T follicular helper cell (primary cell): ENCODE results near the gene APBB2.
"Not testable (repeated sequence)": the region's sequence is repeated elsewhere in the genome, so short reads cannot be mapped to it uniquely, and the experiment has no call there.

ENCODE experiments used
- DNase-seq: peaks from one replicate; pipeline ENCODE4 v3.0.0-alpha.2; 2020; ENCODE audit warnings: low read depth

The APBB2 gene

DNA sequence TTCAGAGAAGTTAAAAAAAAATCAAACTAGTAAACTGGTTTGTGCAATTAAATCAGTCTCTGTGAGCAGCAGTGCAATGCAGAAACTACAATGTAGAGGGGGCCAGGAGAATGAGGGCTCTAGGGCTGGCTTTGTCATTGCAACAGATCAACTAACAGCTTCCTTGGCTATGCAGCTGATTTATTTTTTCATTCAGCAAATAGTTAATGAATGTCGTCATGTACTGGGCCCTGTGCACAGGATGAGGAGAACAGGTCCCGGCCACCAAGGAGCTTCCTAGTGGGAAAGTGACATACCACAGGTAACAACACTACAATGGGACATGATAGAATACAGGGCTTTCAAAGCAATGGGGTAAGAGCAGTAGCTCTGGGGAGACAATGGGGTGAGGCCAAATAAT is 274.5 kb downstream of the APBB2 start:
- DNase-seq: no peak

DNA sequence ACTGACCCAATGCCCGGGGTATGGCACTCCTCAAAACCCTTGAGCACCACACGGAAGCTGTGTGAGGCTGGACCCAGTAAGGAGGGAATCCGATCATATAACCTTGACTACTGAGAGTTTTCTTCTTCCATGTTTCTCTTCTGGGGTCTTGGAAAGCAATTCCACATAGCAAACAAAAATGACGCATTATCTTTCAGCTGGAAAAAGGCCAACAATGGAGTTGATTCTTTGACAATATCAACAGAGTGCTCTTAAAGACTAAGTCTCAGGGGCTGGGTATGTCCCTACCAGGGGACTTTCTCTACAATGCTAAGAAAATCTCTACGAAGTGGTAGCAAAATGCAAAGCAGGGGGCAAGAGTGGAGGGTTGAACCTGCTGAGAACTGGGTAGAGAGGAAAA is 276.0 kb downstream of the APBB2 start:
- no peak for DNase-seq

DNA sequence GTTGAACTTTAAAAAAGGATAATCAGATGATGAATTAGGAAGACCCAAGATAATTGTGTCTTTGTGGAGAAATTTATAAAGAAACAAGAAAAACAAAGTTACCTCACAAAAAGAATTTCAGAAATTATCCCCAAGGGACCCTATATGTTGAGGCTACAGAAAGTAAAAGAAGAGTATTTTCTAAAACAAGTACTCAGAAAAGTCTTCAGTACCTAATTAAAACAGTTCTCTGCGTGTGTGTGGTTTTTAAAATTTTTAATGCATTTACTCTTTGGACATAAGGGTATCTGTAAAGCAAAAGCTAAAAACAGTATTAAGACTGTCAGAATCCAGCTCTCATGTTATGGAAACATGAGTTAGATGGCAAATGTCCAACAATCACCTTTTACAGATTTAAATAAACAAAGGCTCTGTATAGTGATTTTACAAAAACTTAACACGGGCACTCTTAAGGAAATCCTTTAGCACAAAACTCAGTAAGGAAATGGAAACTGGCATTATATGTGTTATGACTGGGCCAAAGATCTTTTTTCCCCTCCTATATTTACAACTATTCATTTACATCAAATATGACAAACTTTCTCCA is 277.1 kb downstream of the APBB2 start:
- no peak for DNase-seq

DNA sequence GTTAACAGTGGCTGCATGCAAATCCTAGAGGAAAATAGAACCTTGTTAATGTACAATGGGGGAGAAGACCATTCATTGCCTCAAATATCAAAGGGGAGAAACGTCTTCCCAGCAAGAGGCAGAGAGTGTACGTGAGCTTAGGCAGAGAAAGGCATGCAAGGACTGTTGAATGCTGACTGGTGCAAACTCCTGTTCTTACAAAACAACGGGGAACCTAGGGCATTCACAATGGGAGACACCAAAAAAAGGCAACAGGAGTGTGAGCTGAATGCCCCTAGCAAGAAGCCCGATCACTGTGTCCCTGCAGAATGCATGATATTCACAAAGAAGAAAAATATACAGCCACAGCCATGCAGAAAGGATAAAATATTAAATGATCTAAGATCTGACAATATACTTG is 279.7 kb downstream of the APBB2 start:
- DNase-seq: no peak

DNA sequence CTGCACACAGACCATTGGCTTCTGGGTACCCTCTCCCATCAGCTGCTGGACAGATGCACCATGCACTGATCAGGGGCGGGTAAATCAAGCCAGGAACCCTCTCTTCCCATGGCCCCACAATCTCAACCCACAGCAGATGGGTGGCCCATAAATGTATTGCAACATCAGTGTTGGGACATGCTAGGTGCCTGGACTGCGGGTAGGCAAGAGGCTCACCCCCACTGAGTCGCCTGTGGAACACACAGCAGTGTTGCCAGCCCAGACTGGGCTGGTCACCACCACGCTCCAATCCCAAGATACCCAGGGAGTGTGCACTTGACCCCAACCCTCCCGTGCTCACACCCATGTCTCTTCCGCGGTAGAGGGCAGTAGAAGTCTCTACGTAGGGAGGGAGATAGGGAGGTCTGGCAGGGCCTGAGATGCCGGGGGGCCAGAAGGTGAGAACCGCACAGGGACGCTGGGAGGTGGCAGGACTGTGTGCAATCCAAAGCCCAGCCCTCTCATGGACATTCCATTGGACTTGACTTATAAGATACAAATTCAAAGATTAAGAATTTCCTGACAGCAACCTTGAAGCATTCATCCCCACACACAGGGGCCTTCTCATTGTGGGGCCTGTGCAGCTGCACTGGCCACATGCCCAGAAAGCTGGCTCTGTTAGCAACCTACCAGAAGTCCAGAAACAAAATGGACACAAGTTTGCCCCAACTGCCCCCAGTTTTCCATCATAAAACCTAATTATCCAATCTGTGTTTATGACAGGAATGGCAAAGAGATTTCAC is 280.9 kb downstream of the APBB2 start:
- DNase-seq: no peak

DNA sequence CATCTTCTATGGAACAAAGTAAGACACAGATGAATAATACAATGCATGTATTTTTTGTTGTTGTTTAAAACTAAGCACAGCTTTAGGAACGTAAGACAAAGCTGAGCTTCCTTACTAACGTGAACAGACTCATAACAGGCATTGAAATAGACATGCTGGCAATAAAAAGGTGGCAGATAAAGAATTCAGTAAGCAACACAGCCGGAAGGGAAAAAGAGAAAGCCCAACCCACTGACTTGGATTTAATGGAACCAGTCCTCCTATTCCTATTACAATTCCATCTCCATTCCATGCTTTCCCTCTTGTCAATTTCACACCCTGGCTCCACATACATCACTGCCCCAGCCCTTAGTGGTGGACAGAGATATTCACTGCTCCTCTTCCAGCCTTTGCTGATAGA is 282.5 kb downstream of the APBB2 start:
- no peak for DNase-seq

DNA sequence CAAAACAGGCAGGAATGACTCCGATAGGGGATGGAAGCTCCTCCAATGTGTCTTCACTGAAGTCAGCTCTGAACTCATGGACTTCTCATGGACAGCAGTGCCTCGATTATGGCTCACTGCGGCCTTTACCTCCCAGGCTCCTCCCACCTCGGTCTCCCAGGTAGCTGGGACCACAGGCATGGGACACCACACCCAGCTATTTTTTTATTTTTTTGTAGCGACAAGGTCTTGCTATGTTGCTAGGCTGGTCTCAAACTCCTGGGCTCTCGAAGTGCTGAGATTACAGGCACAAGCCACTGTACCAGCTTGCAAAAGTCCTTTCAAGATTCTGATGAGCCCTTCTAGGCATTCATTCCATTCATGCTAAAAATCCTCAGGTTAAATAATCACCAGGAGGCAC is 283.1 kb downstream of the APBB2 start:
- no peak for DNase-seq

DNA sequence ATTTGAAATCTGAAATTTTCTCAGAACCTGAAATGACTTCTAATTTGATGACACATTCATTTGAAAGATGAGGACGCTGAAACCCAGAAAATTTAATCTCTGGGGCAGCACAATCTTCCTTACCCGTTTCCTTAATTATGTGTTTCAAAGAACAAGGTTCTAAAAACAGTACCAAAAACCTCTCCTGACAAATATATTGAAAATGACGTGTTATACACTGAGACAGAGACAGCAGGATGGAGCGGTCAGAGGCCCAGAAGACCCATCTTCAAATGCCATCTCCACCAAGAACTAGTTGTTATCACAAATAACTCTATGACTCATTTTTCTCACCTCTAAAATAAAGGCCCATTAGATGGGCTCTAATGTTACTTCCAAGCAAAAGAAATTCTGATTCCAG is 287.3 kb downstream of the APBB2 start:
- no peak for DNase-seq

DNA sequence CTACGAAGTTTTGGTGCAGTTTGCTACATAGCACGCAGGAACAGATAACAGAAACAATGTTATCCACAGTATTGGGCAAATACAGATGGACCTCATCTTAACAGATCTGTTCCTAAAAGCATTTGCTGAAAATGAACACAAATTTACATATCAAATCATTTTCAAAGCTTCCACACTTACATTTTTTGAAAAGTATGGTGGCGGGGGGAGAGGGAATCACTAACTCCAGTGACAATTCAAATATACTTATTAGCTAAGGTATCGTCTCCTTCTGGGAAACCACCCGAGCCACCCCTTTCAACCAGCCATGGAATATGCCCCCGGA is 289.6 kb downstream of the APBB2 start:
- no peak for DNase-seq

DNA sequence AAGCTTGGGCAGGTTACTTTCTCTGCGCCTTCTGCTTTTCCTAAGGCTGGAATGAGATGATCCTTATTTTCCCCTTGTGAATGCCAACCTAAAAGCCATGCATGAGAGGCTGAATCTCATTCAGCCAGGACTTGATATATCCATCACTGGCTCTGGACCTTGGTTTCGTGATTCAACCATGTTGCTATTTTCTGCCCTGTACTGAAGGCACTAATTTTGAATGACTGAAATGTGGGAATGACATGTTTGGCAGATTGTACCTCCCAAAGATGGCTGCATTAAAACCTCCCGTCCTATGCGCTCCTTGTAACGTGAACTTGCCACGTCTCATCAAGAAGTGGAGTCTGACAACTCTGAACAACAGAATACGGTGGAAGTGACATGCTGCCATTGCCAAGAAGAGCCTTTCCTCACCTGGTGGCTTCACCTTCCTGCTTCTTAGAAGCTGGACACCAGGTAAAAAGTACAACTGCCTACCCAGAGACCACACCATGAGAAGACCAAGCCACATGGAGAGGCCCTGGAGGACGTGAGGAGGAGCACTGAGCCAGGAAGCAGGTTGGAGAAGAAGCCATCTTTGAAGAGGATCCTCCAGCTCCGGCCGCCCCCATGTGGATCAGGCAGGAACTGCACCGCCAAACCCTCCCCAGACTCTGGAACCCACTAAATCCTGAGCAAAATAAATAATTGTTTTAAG is 290.1 kb downstream of the APBB2 start:
- DNase-seq: peak; percentile 32

DNA sequence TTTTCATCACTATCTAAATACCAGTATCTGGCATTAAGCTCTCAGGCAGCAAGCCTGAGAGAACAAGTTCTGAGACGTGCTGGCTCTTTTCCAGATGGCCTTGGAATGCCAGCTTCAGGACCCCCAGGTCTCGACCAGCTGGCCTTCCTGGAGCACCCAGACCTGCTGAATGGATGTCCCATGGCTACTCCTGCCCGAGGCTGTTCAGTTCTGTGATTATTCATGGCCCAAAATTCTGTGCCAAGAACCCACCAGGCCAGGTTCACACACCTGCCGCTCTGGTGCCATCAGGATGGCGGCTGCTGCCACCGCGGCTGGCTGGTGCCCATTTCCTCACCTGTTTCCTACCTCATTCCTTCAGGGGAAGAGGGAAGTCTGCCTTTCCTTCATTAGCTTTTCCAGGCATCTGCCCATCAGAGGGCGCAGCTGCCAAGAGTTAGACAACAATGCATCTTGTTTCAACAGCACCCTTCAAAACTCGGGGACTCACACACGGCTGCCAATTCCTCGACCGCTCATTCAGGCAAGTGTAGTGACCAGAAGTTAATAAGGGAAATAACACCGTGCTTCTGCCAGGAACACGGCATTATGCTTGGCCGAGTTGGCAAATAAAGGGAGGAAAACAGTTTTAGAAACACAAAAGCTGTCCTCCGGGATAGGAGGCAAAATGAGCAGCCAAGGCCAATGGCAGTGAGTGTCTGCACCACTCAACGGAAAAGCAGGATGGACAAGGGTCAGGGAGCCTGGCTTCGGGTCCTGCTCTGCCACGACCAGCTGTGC is 290.8 kb downstream of the APBB2 start:
- no peak for DNase-seq

DNA sequence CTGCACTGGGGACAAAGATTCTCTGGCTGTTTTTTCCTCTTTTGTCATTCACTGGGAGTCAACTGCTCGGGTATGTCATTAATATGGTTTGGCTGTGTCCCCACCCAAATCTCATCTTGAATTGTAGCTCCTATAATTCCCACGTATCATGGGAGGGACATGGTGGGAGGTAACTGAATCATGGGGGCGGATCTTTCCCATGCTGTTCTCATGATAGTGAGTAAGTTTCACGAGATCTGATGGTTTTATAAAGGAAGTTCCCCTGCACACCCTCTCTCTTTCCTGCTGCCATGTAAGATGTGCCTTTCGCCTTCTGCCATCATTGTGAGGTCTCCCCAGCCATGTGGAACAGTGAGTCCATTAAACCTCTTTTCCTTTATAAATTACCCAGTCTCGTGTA is 294.4 kb downstream of the APBB2 start:
- DNase-seq: not testable (repeated sequence)

DNA sequence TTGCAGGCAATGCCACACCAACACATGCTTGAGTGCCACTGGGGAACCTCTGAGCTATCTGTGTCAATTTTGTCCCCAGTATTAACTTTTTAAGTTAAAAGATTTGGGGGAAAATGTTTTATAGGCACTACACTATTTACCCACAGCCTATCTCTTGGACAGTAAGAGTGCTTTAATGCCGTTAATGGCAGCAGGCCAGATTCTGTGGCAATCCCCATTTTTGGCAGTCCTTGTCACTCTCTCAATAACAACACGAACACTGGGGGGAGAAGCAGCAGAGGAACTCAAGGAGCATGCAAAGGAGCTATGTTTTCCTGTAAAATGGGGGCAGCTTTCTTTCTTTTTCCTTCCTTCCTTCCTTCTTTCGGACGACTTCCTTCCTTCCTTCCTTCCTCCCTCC is 296.0 kb downstream of the APBB2 start:
- DNase-seq: no peak

DNA sequence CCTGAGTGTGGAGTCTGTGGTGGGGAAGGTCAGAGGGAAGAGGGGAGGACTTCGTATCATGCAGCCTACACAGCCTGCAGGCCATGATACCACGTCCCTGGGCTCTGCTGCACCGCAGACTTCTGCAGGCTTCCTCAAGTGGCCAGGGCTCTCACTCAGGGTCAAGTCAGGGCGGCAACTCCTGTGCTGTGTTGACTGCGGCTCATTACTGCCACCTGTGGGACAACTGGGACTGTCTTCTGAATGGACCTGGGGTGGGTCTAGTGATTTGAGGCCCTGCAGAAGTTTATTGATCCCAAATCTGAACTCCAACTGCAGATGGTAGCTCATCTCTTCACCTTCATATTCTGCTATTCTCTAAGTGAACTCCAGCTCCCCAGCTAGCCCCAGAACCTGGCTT is 297.5 kb downstream of the APBB2 start:
- DNase-seq: no peak

DNA sequence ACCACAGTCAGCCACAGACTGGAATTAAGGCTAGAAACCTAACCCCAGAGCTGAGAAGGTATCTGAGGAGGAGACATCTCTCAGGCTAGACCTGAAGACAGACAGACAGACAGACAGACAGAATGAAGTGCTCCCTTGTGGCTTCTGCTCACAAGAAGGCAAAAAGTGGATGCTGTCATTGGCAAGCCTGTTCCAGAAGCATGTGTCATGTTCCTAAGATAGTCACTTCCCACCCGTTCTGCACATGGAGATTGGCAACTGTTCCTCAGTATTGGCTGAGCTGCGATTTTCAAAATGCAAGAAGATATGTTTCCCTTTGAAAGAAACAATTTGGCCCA is 298.2 kb downstream of the APBB2 start:
- no peak for DNase-seq

DNA sequence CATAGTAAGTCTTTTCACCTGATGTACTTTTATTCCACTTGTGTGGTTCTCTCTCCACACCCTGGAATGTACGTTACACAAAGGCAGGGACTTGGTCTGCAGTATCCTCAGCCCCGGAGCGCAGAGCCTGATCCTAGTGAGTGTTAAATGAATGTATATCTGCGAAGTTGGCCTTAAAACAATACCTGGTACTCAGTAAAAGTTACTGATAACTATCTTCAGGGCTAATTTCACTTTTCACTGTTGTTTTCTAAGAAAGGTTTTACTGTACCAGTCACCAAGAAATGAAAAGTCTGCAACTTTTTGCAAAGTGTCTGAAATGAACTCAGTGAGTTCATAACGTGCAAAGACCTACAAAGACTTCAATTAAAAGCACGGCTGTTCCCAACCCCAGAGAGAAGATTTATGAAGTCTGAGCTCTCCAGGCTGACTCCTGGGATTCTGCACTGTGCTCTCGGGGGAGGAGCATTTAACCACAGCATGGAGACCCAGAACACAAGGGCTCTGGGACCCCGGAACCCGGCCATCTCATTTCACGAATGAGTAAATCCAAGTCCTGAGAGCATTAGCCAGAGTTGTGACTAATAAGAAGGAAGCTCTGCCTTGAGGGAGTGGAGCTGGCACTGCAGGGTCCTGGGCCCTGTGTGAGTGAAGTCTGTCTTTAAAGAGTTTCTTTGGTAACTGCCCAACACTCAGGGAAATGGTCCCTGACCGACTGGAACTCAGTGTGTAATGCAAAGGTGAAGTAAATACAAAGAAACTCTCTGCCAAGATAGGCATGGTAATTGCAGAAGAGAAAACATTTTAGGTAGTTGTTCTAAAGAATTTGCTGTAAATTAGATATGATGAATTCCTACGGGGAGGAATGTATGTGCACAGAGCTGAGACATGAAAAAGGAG is 298.8 kb downstream of the APBB2 start:
- no peak for DNase-seq

DNA sequence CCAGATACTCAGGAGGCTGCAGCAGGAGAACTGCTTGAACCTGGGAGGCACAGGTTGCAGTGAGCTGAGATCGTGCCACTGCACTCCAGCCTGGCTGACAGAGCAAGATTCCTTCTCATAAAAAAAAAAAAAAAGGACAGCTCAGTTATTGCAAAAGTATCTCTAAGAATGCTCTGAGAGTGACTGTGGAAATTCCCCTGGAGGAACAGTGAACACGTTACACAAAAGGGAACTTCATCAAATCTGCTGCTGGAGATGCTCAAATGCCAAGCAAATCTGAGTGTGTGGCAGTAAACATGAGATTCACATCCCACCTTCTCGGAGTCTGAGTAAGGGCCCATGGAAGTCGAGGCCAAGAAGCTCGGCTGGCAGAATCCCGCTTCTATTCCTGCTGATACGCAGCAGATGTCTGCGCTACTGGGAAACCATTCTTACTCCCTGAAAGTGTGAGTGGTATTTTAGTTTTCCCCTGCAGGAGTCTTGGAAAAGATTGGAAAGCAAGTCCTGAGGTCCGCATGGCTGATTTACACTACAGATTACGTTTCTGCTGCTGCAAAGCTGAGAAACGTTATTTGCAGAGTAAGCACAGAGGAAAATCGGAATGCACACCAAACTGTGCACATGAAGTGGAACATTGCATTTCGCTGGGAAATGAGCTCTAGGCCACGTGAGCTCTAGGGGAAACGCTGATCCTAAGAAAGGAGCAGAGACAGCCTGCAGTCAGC is 301.7 kb downstream of the APBB2 start:
- DNase-seq: no peak

DNA sequence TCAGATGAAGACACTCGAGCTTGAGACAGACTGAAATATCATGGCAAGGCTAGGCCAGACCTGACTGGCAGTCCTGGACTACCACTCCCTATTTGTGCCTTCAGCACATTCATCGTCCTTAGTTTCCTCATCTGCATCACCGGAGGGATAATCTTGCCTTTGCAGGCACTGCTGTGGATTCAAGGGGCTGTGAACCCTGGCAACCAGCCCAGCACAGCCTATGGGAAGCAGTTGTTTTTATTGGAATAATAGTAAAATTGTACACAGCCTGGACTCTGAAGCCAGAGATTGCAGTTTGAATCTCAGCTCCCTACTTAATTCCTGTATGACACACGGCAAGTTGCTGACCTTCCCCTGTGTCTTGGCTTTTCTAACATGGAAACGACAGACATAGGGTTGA is 303.6 kb downstream of the APBB2 start:
- DNase-seq: no peak

DNA sequence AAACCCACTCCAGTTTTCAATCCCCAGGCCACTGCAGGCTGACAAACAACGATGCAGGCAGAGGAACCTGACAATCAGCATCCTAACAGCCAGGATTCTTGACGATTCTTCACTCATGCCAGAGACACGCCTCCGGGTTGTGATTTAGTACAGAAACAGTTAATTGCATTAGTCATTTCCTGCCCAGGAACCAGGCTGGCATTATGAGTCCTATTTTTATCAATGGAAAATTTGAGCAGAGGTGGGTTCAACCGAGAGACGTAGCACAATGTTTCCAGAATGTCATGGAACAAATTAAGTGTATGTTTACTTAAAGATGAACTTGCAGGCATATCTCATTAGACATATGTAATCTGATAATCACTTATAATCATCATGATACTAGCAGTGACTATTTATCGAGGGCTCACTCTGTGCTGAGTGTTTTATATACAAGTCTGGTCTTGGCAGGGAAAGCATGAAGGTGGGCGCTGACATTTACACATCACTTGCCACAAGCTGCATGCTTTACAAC is 304.9 kb downstream of the APBB2 start:
- no peak for DNase-seq

DNA sequence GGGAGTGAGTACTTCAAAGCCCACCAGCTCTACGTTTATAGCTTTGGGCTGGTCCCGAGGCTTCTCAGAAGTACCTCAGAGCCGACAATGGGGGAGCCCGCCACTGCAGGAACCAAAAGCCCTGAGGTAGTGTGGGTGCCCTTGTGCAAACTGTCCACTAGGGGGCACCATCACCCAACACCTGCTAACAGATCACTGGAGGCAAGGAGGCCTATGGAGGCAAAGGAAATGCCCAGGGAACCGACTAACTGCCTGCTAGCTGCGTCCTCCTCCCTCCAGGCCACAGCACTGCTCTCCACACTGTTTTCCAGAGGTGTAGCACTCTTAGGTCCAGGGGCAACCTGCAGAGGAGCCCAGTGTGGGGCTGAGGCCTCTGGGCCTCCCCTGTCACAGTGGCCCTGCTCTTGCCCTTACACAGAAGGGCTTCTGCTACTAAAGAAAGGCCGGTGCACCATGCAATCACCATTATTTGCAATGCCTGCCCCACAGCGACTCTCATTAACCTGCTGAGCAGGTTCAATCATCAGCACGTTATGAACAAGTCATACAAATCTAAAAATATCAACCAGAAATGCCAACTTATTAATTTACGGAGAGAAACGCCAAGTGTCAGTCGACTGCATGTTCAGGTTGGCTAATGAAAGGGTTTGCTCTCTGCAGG is 305.5 kb downstream of the APBB2 start:
- DNase-seq: peak; percentile 37
